Measurements from ENCODE around the gene MSL3. TPM values are rescaled to one million over a fixed set of nuclear protein-coding genes. Genes with fewer than 3 reads are reported as not detected.

MSL3 gene
- total RNA-seq, 6 donors from 2014 or later, result 24.6 to 37.7 (median 31.3) TPM

DNA sequence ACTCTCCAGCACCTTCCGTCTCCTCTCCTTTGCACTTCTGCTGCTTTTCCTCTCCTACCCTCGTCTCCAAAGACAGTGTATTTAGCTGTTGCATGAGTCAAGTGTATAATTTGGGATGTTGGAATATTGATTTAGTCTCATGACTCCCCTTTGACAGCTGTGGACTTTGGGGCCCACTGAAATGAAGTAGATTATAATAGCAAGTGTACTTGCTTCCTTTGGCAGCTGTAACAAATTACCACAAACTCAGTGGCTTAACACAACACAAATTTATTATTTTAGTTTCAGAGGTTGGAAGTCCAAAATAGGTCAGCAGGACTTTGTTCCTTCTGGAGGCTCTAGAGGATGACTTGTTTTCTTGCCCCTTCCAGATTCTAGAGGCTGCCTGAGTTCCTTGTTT is 29.5 kb upstream of the MSL3 start:
- ATAC-seq (ENCODE audit: low FRiP score in 2 of 2), result no peak

DNA sequence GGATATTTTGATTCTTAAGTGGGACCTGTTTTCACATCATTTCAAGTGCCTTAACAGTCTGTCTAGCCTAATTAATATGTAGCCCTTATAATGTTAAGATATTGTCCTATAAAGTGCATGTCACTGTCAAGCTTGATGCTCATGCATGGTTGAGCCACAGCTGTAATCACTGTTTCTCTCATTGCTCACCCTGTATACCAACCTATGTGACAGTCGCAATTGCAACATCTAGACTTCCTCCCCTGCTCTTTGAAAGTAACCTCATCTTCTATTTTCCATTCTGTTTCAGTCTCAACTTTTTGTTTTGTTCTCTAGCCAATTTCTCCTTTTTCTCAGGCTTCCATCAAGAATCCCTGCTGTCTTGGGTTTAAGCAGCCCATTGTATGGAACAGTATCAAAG is 24.4 kb upstream of the MSL3 start:
- no peaks in the 10 kb centered on the region for H3K4me1 ChIP-seq
- no peaks in the 10 kb centered on the region for H3K27me3 ChIP-seq
- H3K36me3 ChIP-seq, result no peaks in the 10 kb centered on the region
- H3K9me3 ChIP-seq, result no peaks in the 10 kb centered on the region
- TF ChIP-seq, protein P1, sequence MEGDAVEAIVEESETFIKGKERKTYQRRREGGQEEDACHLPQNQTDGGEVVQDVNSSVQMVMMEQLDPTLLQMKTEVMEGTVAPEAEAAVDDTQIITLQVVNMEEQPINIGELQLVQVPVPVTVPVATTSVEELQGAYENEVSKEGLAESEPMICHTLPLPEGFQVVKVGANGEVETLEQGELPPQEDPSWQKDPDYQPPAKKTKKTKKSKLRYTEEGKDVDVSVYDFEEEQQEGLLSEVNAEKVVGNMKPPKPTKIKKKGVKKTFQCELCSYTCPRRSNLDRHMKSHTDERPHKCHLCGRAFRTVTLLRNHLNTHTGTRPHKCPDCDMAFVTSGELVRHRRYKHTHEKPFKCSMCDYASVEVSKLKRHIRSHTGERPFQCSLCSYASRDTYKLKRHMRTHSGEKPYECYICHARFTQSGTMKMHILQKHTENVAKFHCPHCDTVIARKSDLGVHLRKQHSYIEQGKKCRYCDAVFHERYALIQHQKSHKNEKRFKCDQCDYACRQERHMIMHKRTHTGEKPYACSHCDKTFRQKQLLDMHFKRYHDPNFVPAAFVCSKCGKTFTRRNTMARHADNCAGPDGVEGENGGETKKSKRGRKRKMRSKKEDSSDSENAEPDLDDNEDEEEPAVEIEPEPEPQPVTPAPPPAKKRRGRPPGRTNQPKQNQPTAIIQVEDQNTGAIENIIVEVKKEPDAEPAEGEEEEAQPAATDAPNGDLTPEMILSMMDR (IDR thresholded peaks at IDR 0.05), result no peak
- TF ChIP-seq POLR2A (IDR thresholded peaks at IDR 0.05) (no peak), EP300 (IDR thresholded peaks at IDR 0.05) (no peak), POLR2AphosphoS5 (IDR thresholded peaks at IDR 0.05) (no peak)
- WGBS, 2 donors, result 44 to 61% methylated on average over 1 of the region's 1 CpG
- ATAC-seq (ENCODE audit: low FRiP score in 2 of 2) (no peak), DNase-seq (no peak)
- no peak overlapping the region for H3K27ac ChIP-seq
- H3K4me3 ChIP-seq, result no peak overlapping the region

More for the DNA sequence above, 29.5 kb upstream of the MSL3 start:
- Histone ChIP-seq H3K27ac (no peak overlapping the region), H3K4me3 (no peak overlapping the region), H3K9me3 (no peaks in the 10 kb centered on the region), H3K4me1 (no peaks in the 10 kb centered on the region), H3K36me3 (no peaks in the 10 kb centered on the region), H3K27me3 (no peaks in the 10 kb centered on the region)
- TF ChIP-seq EP300 (IDR thresholded peaks at IDR 0.05), result no peak
- TF ChIP-seq, protein P1 (IDR thresholded peaks at IDR 0.05), result no peak
- no peak for TF ChIP-seq POLR2A (IDR thresholded peaks at IDR 0.05)
- TF ChIP-seq POLR2AphosphoS5 (IDR thresholded peaks at IDR 0.05), result no peak
- no peak for DNase-seq
- WGBS, 2 donors, result 60 to 78% methylated on average over 2 of the region's 2 CpGs

DNA sequence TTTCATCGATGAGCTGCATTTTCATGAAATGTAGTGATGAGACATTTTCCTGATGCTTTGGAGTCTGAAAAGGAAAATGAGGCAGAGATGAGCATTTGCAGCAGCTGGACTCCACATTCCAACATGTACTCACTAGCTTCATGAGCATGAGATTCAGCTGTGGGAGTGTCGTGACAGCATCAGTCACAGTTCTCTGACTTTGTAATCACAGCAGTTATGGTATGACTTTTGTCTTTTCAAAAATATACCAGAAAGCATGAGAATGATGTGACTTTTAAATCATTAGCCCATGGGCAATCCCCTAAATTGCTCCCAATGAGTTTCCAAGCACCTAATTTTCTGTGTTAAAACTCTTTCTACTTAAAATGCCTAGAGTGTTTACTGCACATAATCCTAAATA is 18.3 kb upstream of the MSL3 start:
- H3K9me3 ChIP-seq, result no peaks in the 10 kb centered on the region
- no peak for ATAC-seq (ENCODE audit: low FRiP score in 2 of 2)
- H3K36me3 ChIP-seq, result no peaks in the 10 kb centered on the region
- 71 to 75% methylated on average over 1 to 2 of the region's 2 CpGs for WGBS, 2 donors
- no peak overlapping the region for H3K4me3 ChIP-seq
- H3K27ac ChIP-seq, result no peak overlapping the region
- H3K4me1 ChIP-seq, result no peaks in the 10 kb centered on the region
- DNase-seq, result no peak
- TF ChIP-seq POLR2A (IDR thresholded peaks at IDR 0.05) (no peak), EP300 (IDR thresholded peaks at IDR 0.05) (no peak), POLR2AphosphoS5 (IDR thresholded peaks at IDR 0.05) (no peak)
- TF ChIP-seq, protein P1 (IDR thresholded peaks at IDR 0.05), result no peak
- H3K27me3 ChIP-seq, result no peaks in the 10 kb centered on the region

DNA sequence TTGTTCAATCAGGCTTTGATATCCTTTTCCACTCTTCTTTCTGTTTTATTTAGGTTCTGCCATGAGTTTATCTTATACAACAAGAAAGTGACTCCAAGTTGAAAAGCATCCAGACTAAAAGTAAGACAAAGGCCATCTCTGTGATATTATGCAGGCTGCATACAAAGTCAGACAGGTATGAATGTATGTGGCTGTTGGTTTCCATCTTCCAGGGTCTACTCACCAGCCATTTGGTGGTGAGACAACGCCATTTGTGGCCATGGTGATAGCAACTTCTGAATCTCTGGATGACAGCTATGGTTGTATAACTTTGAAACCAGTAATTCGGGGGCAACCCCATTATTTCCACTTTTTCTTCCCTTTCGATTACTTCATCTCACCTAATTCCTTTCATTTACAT is 17.2 kb upstream of the MSL3 start:
- Histone ChIP-seq H3K36me3 (no peaks in the 10 kb centered on the region), H3K27ac (no peak overlapping the region), H3K4me3 (no peak overlapping the region), H3K9me3 (no peaks in the 10 kb centered on the region), H3K27me3 (no peaks in the 10 kb centered on the region), H3K4me1 (no peaks in the 10 kb centered on the region)
- TF ChIP-seq POLR2AphosphoS5 (IDR thresholded peaks at IDR 0.05) (no peak), EP300 (IDR thresholded peaks at IDR 0.05) (no peak), POLR2A (IDR thresholded peaks at IDR 0.05) (no peak)
- TF ChIP-seq, protein P1 (IDR thresholded peaks at IDR 0.05), result no peak
- DNase-seq (no peak), ATAC-seq (ENCODE audit: low FRiP score in 2 of 2) (no peak)
- WGBS, 2 donors, result 57 to 87% methylated on average over 2 to 3 of the region's 3 CpGs

DNA sequence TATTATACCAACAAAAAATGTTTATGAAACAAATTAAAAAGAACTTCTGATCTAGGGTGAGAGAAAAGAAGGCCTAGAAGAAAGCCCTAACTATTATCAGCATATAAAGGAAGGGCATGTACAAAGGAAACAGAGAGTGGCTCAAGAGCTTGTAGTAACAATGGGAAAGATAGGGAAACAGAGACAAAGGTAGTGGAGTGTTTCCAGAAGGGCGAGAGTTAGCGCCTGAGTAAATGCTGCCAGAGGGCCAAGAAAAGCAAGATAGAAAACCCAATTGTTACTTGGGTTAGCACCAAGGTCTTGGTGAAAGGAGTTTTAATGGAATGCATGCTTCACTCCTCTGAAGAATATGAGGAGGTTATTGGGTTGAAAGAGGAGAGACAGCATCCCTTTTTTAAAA is 16.5 kb upstream of the MSL3 start:
- ATAC-seq (ENCODE audit: low FRiP score in 2 of 2) (no peak), DNase-seq (no peak)
- H3K36me3 ChIP-seq, result no peaks in the 10 kb centered on the region
- no peak overlapping the region for H3K27ac ChIP-seq
- TF ChIP-seq, protein P1 (IDR thresholded peaks at IDR 0.05), result no peak
- TF ChIP-seq EP300 (IDR thresholded peaks at IDR 0.05), result no peak
- no peak for TF ChIP-seq POLR2A (IDR thresholded peaks at IDR 0.05)
- TF ChIP-seq POLR2AphosphoS5 (IDR thresholded peaks at IDR 0.05), result no peak
- 50 to 60% methylated on average over 2 of the region's 2 CpGs for WGBS, 2 donors
- no peak overlapping the region for H3K4me3 ChIP-seq
- no peaks in the 10 kb centered on the region for H3K4me1 ChIP-seq
- no peaks in the 10 kb centered on the region for H3K9me3 ChIP-seq
- no peaks in the 10 kb centered on the region for H3K27me3 ChIP-seq

Measured in upper lobe of left lung (tissue), 6 donors.